ENCODE results near the gene SLC35E1.

Gene SLC35E1

GRCh38 chr19:16581145-16581970 lies 9.1 kb upstream of the SLC35E1 start:
- Histone ChIP-seq H3K4me1 (ENCODE audit: insufficient read depth, low read length) (peaks cover 35% of the 10 kb centered on the region), H3K79me2 (ENCODE audit: insufficient read depth, low read length) (peaks cover 95% of the 10 kb centered on the region), H3K9me3 (ENCODE audit: insufficient read depth, low read length, severe bottlenecking) (no peaks in the 10 kb centered on the region), H4K20me1 (ENCODE audit: insufficient read depth, low read length) (peaks cover 84% of the 10 kb centered on the region), H2AFZ (ENCODE audit: low read depth, low read length) (no peak overlapping the region), H3K27ac (ENCODE audit: low read length) (0 out of 2 replicates have a peak overlapping the region, but pooled peaks have one; percentile 6), H3K36me3 (ENCODE audit: insufficient read depth, low read length) (peaks cover 55% of the 10 kb centered on the region), H3K4me3 (ENCODE audit: low read depth in 1 of 2, low read length in 2 of 2) (no peak overlapping the region), H3K9ac (ENCODE audit: low read depth, low read length) (no peak overlapping the region), H3K4me2 (ENCODE audit: insufficient read depth, low read length) (no peak overlapping the region), H3K27me3 (ENCODE audit: insufficient read depth, low read length, poor library complexity) (no peaks in the 10 kb centered on the region)
- DNase-seq (no peak), ATAC-seq (ENCODE audit: insufficient read depth, low read depth) (no peak)
- no peak for TF ChIP-seq CTCF (IDR thresholded peaks at IDR 0.05; ENCODE audit: borderline replicate concordance, extremely low read depth, low read length, poor library complexity, severe bottlenecking)
- no peak for TF ChIP-seq EZH2 (IDR thresholded peaks at IDR 0.05; ENCODE audit: borderline replicate concordance, low read depth, low read length, severe bottlenecking)

GRCh38 chr19:16579381-16579780 lies 7.2 kb upstream of the SLC35E1 start:
- ATAC-seq (ENCODE audit: insufficient read depth, low read depth): no peak
- peaks cover 75% of the 10 kb centered on the region for H3K36me3 ChIP-seq (ENCODE audit: insufficient read depth, low read length)
- no peak overlapping the region for H3K4me3 ChIP-seq (ENCODE audit: low read depth in 1 of 2, low read length in 2 of 2)
- peaks cover 86% of the 10 kb centered on the region for H4K20me1 ChIP-seq (ENCODE audit: insufficient read depth, low read length)
- no peaks in the 10 kb centered on the region for H3K9me3 ChIP-seq (ENCODE audit: insufficient read depth, low read length, severe bottlenecking)
- H2AFZ ChIP-seq (ENCODE audit: low read depth, low read length): no peak overlapping the region
- H3K27ac ChIP-seq (ENCODE audit: low read length): no peak overlapping the region
- no peak overlapping the region for H3K9ac ChIP-seq (ENCODE audit: low read depth, low read length)
- TF ChIP-seq CTCF (IDR thresholded peaks at IDR 0.05; ENCODE audit: borderline replicate concordance, extremely low read depth, low read length, poor library complexity, severe bottlenecking) (no peak), EZH2 (IDR thresholded peaks at IDR 0.05; ENCODE audit: borderline replicate concordance, low read depth, low read length, severe bottlenecking) (no peak)
- no peak overlapping the region for H3K4me2 ChIP-seq (ENCODE audit: insufficient read depth, low read length)
- peaks cover 95% of the 10 kb centered on the region for H3K79me2 ChIP-seq (ENCODE audit: insufficient read depth, low read length)
- H3K27me3 ChIP-seq (ENCODE audit: insufficient read depth, low read length, poor library complexity): no peaks in the 10 kb centered on the region
- DNase-seq: no peak
- H3K4me1 ChIP-seq (ENCODE audit: insufficient read depth, low read length): peaks cover 27% of the 10 kb centered on the region

- Histone ChIP-seq H3K9me3 (ENCODE audit: insufficient read depth, low read length, severe bottlenecking) (no peaks in the 10 kb centered on the region), H4K20me1 (ENCODE audit: insufficient read depth, low read length) (peaks cover 89% of the 10 kb centered on the region), H3K4me1 (ENCODE audit: insufficient read depth, low read length) (peaks cover 30% of the 10 kb centered on the region), H2AFZ (ENCODE audit: low read depth, low read length) (no peak overlapping the region), H3K4me3 (ENCODE audit: low read depth in 1 of 2, low read length in 2 of 2) (no peak overlapping the region), H3K27ac (ENCODE audit: low read length) (no peak overlapping the region), H3K9ac (ENCODE audit: low read depth, low read length) (no peak overlapping the region), H3K79me2 (ENCODE audit: insufficient read depth, low read length) (peaks cover 100% of the 10 kb centered on the region), H3K36me3 (ENCODE audit: insufficient read depth, low read length) (peaks cover 89% of the 10 kb centered on the region), H3K27me3 (ENCODE audit: insufficient read depth, low read length, poor library complexity) (no peaks in the 10 kb centered on the region), H3K4me2 (ENCODE audit: insufficient read depth, low read length) (no peak overlapping the region)
- ATAC-seq (ENCODE audit: insufficient read depth, low read depth) (no peak), DNase-seq (no peak)
- TF ChIP-seq EZH2 (IDR thresholded peaks at IDR 0.05; ENCODE audit: borderline replicate concordance, low read depth, low read length, severe bottlenecking) (no peak), CTCF (IDR thresholded peaks at IDR 0.05; ENCODE audit: borderline replicate concordance, extremely low read depth, low read length, poor library complexity, severe bottlenecking) (no peak)
Measured at GRCh38 chr19:16577531-16577985, 5.3 kb upstream of the SLC35E1 start.

Measured in DND-41 (cell line).